HepG2 (cell line): ENCODE measurements around the gene ROM1. TPM values are rescaled to one million over a fixed set of nuclear protein-coding genes. Genes with fewer than 3 reads are reported as not detected.
A peak's percentile ranks its signal among the peaks of the same experiment; 100 is the strongest.

ENCODE experiments used
- ATRX ChIP-seq: sonication (generic); formaldehyde crosslinking; IDR thresholded peaks from 2 replicates; pipeline ENCODE4 v1.4.0; 2020; ENCODE audit warnings: missing genetic modification reagents, borderline replicate concordance
- MXI1 ChIP-seq: IDR thresholded peaks from 3 replicates; pipeline ENCODE4 v1.6.1; 2012; ENCODE audit warnings: low read depth, low read length, inconsistent platforms, borderline replicate concordance
- NR2C2 ChIP-seq: sonication (generic); formaldehyde crosslinking; IDR thresholded peaks from 2 replicates; pipeline ENCODE4 v1.4.0; 2020; ENCODE audit warnings: missing genetic modification reagents, mild to moderate bottlenecking, moderate library complexity, borderline replicate concordance
- PAX8 ChIP-seq: sonication (generic); formaldehyde crosslinking; IDR thresholded peaks from 2 replicates; pipeline ENCODE4 v1.8.0; 2022; ENCODE audit warnings: mild to moderate bottlenecking, missing genetic modification reagents, borderline replicate concordance
- PHF5A ChIP-seq: IDR thresholded peaks from one replicate; pipeline ENCODE4 v1.6.1; 2018; ENCODE audit warnings: low read depth, missing genetic modification reagents; ENCODE audit not compliant: unreplicated experiment
- PLRG1 ChIP-seq: fragments of 450-650 bp; conservative IDR thresholded peaks from 2 replicates; pipeline ENCODE4 v1.6.1; 2016
- POLR2AphosphoS2 ChIP-seq: IDR thresholded peaks from 2 replicates; pipeline ENCODE4 v1.6.1; 2011; ENCODE audit warnings: low read depth, low read length, improper control_type of control experiment
- PRDM10 ChIP-seq: sonication (generic); formaldehyde crosslinking; IDR thresholded peaks from 2 replicates; pipeline ENCODE4 v1.4.0; 2020; ENCODE audit warnings: low read depth, missing genetic modification reagents
- RARA ChIP-seq: IDR thresholded peaks from 2 replicates; pipeline ENCODE4 v1.6.1; 2016; ENCODE audit warnings: missing genetic modification reagents, missing compliant biosample characterization
- SATB2 ChIP-seq: sonication (generic); formaldehyde crosslinking; IDR thresholded peaks from 2 replicates; pipeline ENCODE4 v1.5.0; 2020; ENCODE audit warnings: missing genetic modification reagents
- SMAD1 ChIP-seq: sonication (generic); formaldehyde crosslinking; IDR thresholded peaks from 2 replicates; pipeline ENCODE4 v1.4.0; 2020; ENCODE audit warnings: missing genetic modification reagents, low read depth, mild to moderate bottlenecking, borderline replicate concordance
- TAF15 ChIP-seq: fragments of 200-400 bp; formaldehyde crosslinking; IDR thresholded peaks from one replicate; pipeline ENCODE4 v1.6.1; 2018; ENCODE audit warnings: mild to moderate bottlenecking, low read depth, low read length; ENCODE audit not compliant: poor library complexity, severe bottlenecking
- ZBED4 ChIP-seq: sonication (generic); formaldehyde crosslinking; IDR thresholded peaks from 2 replicates; pipeline ENCODE4 v1.4.0; 2020; ENCODE audit warnings: missing genetic modification reagents, borderline replicate concordance
- ZNF549 ChIP-seq: sonication (generic); formaldehyde crosslinking; IDR thresholded peaks from 2 replicates; pipeline ENCODE4 v1.5.0; 2020; ENCODE audit warnings: missing genetic modification reagents
- ZNF557 ChIP-seq: sonication (generic); formaldehyde crosslinking; IDR thresholded peaks from 2 replicates; pipeline ENCODE4 v1.4.0; 2020; ENCODE audit warnings: missing genetic modification reagents
- ZNF687 ChIP-seq: sonication (generic); formaldehyde crosslinking; IDR thresholded peaks from 2 replicates; pipeline ENCODE4 v1.5.1; 2020; ENCODE audit warnings: mild to moderate bottlenecking, missing genetic modification reagents, moderate library complexity
- polyA plus RNA-seq, 8 experiments: library from polyadenylated mRNA; depleted of rRNA in 3 of 8; stranded (reverse) in 7 of 8; unstranded in 1 of 8; fragments of >200 nt; fragmentation: Illumina TruSeq in 4 of 8; extraction: Trizol in 4 of 8; gene quantifications; 2 replicates each; pipeline versions ENCODE4 v1.2.1 to v1.2.3, GENCODE V29; 2011 to 2016; ENCODE audit warnings: low read depth in 4 of 8, missing spikeins in 1 of 8, mixed read lengths in 1 of 8; ENCODE audit not compliant: insufficient read depth in 1 of 8
- total RNA-seq, 5 experiments: library from RNA; depleted of rRNA; stranded (reverse); fragments of >200 nt; fragmentation: Illumina TruSeq; extraction: Trizol; gene quantifications; 2 replicates each; pipeline ENCODE4 v1.2.3, GENCODE V29; 2016; ENCODE audit warnings: low read depth in 1 of 5

The ROM1 gene
- total and polyA plus RNA-seq, 2 of the 13 experiments (the other 11 are each of a cell fraction or from before 2014, with no cell fraction given) = 1.2 to 2.4 TPM

- TF ChIP-seq POLR2AphosphoS2 (0 out of 2 replicates have a peak, but pooled peaks have one; percentile 82), MXI1 (peak; percentile 99), PRDM10 (CRISPR knock-in tag) (peak; percentile 72), NR2C2 (peak; percentile 56; the same call in 1 of the 2 replicates), ZNF557 (CRISPR knock-in tag) (no peak), ATRX (CRISPR knock-in tag) (no peak; the same call in 1 of the 2 replicates), SATB2 (CRISPR knock-in tag) (0 out of 2 replicates have a peak, but pooled peaks have one; percentile 43), SMAD1 (CRISPR knock-in tag) (no peak; the same call in 1 of the 2 replicates), RARA (CRISPR knock-in tag) (peak; percentile 44; the same call in 1 of the 2 replicates), ZBED4 (no peak; the same call in 1 of the 2 replicates), PLRG1 (no peak), PHF5A (CRISPR knock-in tag) (peak; percentile 40), TAF15 (peak; percentile 98), PAX8 (no peak), ZNF687 (CRISPR knock-in tag) (peak; percentile 100), ZNF549 (CRISPR knock-in tag) (no peak)
Measured at GRCh38 chr11:62621567-62622470, 8.8 kb downstream of the ROM1 start, which contains the start of gene B3GAT3 (continued).
